ENCODE data around the gene SYPL2.

GRCh38 chr1:109497449-109498160 lies 31.3 kb downstream of the SYPL2 start:
- TF ChIP-seq CTCF (IDR thresholded peaks at IDR 0.05) (no peak), ELK1 (IDR thresholded peaks at IDR 0.05; ENCODE audit: low read depth, low read length) (no peak), SMC3 (IDR thresholded peaks at IDR 0.05) (no peak), POLR2A (IDR thresholded peaks at IDR 0.05; ENCODE audit: low read length) (no peak), BHLHE40 (IDR thresholded peaks at IDR 0.05; ENCODE audit: low read depth, low read length) (no peak), KDM5A (IDR thresholded peaks at IDR 0.05) (no peak), RAD21 (conservative IDR thresholded peaks at IDR 0.05 in 1 of 2, IDR thresholded peaks at IDR 0.05 in 1 of 2) (no peak), RARB (CRISPR knock-in tag; IDR thresholded peaks at IDR 0.05) (no peak), ZNF302 (CRISPR knock-in tag; IDR thresholded peaks at IDR 0.05) (no peak), RCOR1 (IDR thresholded peaks at IDR 0.05; ENCODE audit: low read depth, low read length) (no peak)
